ENCODE data around the gene ARHGEF37.

DNA sequence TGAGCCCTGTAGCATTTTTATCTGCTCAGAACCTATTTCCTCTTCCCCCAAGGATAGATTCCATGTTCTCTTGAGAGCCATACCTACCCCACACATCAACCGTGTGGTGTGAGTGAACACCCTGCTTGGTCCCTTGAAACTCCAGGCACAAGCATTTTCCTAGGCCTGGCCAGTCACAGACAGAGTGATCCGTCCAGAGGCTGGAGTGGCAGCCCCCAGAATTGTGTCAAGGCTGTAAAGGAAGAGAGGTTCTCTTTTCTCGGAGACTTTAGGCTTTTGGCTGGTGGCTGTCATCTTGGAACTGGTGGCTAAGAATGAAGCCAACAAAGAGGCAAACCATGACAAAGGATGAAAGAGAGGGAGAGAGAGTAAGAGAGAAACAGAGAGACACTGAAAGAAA lies 66.0 kb downstream of the ARHGEF37 start:
- TF ChIP-seq, protein P1, sequence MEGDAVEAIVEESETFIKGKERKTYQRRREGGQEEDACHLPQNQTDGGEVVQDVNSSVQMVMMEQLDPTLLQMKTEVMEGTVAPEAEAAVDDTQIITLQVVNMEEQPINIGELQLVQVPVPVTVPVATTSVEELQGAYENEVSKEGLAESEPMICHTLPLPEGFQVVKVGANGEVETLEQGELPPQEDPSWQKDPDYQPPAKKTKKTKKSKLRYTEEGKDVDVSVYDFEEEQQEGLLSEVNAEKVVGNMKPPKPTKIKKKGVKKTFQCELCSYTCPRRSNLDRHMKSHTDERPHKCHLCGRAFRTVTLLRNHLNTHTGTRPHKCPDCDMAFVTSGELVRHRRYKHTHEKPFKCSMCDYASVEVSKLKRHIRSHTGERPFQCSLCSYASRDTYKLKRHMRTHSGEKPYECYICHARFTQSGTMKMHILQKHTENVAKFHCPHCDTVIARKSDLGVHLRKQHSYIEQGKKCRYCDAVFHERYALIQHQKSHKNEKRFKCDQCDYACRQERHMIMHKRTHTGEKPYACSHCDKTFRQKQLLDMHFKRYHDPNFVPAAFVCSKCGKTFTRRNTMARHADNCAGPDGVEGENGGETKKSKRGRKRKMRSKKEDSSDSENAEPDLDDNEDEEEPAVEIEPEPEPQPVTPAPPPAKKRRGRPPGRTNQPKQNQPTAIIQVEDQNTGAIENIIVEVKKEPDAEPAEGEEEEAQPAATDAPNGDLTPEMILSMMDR (IDR thresholded peaks at IDR 0.05; ENCODE audit: low read depth, low read length, poor library complexity, severe bottlenecking) = no peak
- no peak for TF ChIP-seq EZH2phosphoT487 (IDR thresholded peaks at IDR 0.05; ENCODE audit: borderline replicate concordance, low read length)
